Ascending aorta (tissue), 2 donors: ENCODE results near the gene SULT4A1. TPM values are rescaled to one million over a fixed set of nuclear protein-coding genes. Genes with fewer than 3 reads are reported as not detected.

Source experiments
- DNase-seq, 2 donors: peaks; one replicate each; pipeline ENCODE4 v3.0.0-alpha.2; 2019; ENCODE audit warnings: low spot score in 2 of 2
- H3K27ac ChIP-seq, 2 donors: fragments of 200-600 bp; sonication (generic); one replicate each; pipeline ENCODE4 v1.5.1; 2016 to 2017; ENCODE audit warnings: mild to moderate bottlenecking in 1 of 2
- H3K27me3 ChIP-seq: fragments of 200-600 bp; sonication (generic); one replicate; pipeline ENCODE4 v1.5.1; 2017
- H3K36me3 ChIP-seq, 2 donors: fragments of 200-600 bp; sonication (generic); one replicate each; pipeline ENCODE4 v1.5.1; 2016
- H3K4me1 ChIP-seq, 2 donors: fragments of 200-600 bp; sonication (generic); one replicate each; pipeline ENCODE4 v1.5.1; 2016 to 2017; ENCODE audit warnings: mild to moderate bottlenecking in 1 of 2
- H3K4me3 ChIP-seq, 2 donors: fragments of 200-600 bp; sonication (generic); one replicate each; pipeline ENCODE4 v1.5.1; 2016 to 2017; ENCODE audit warnings: mild to moderate bottlenecking in 1 of 2
- H3K9me3 ChIP-seq, 2 donors: fragments of 200-600 bp; sonication (generic); one replicate each; pipeline ENCODE4 v1.5.1; 2016
- CTCF ChIP-seq, 3 experiments: fragments of 200-600 bp in 2 of 3; fragments of 450-650 bp in 1 of 3; sonication (generic) in 2 of 3; IDR thresholded peaks; one replicate each; pipeline ENCODE4 v1.5.1; 2016 to 2019; ENCODE audit warnings: antibody characterized with exemption in 3 of 3, mild to moderate bottlenecking in 1 of 3, moderate library complexity in 1 of 3
- intact Hi-C: fragments of 100-400 bp; cut with DNase I; formaldehyde crosslinking; loops from one replicate; pipeline ENCODE4 v1.15.1; 2023
- total RNA-seq: library from RNA; depleted of rRNA; stranded (reverse); fragments of >200 nt; gene quantifications from one replicate; pipeline ENCODE4 v1.1.0, GENCODE V29; 2016

Gene SULT4A1
- total RNA-seq, 1 donor from 2014 or later: not detected

- intact Hi-C loops: no loop called here
- Histone ChIP-seq H3K4me3 (no peak overlapping the region), H3K36me3 (no peaks in the 10 kb centered on the region), H3K4me1 (no peaks in the 10 kb centered on the region), H3K27me3 (no peaks in the 10 kb centered on the region), H3K9me3 (no peaks in the 10 kb centered on the region), H3K27ac (no peak overlapping the region)
- no peak for DNase-seq
- no peak for TF ChIP-seq CTCF (IDR thresholded peaks at IDR 0.05)
Measured at GRCh38 chr22:43843783-43844530, 18.4 kb downstream of the SULT4A1 start.

GRCh38 chr22:43841742-43842141 lies 20.6 kb downstream of the SULT4A1 start:
- no peaks in the 10 kb centered on the region for H3K27me3 ChIP-seq
- no peak overlapping the region for H3K4me3 ChIP-seq
- TF ChIP-seq CTCF (IDR thresholded peaks at IDR 0.05): no peak
- H3K4me1 ChIP-seq: no peaks in the 10 kb centered on the region
- intact Hi-C loops: no loop called here
- no peak for DNase-seq
- no peak overlapping the region for H3K27ac ChIP-seq
- no peaks in the 10 kb centered on the region for H3K36me3 ChIP-seq
- H3K9me3 ChIP-seq: no peaks in the 10 kb centered on the region

DNA sequence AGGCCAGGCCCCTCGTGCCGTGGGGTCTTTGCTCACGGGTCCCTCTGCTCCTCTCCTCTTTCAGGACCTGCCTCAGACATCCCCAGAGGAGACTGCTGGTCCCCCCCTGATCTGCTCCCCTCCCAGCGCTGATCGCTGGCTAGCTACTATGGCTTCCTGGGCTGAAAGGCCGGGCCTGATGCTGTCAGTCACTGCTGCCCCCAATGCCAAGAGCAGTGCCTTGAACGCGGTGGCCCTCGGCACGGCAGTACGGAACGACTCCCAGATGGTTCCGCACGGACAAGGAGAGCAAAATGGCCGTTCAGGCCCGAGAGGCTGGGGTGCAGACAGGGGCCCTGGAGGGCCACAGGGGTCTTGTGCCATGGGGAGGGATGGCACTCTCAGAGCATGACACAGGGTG lies 21.5 kb downstream of the SULT4A1 start:
- Histone ChIP-seq H3K27me3 (no peaks in the 10 kb centered on the region), H3K36me3 (no peaks in the 10 kb centered on the region), H3K4me1 (no peaks in the 10 kb centered on the region), H3K27ac (no peak overlapping the region), H3K9me3 (no peaks in the 10 kb centered on the region), H3K4me3 (no peak overlapping the region)
- no peak for DNase-seq
- intact Hi-C loops: no loop called here
- no peak for TF ChIP-seq CTCF (IDR thresholded peaks at IDR 0.05)

GRCh38 chr22:43840431-43840830 lies 21.9 kb downstream of the SULT4A1 start:
- H3K9me3 ChIP-seq: no peaks in the 10 kb centered on the region
- DNase-seq: no peak
- H3K4me1 ChIP-seq: no peaks in the 10 kb centered on the region
- H3K27me3 ChIP-seq: no peaks in the 10 kb centered on the region
- TF ChIP-seq CTCF (IDR thresholded peaks at IDR 0.05): no peak
- no peaks in the 10 kb centered on the region for H3K36me3 ChIP-seq
- no peak overlapping the region for H3K27ac ChIP-seq
- H3K4me3 ChIP-seq: no peak overlapping the region
- intact Hi-C loops: no loop called here

GRCh38 chr22:43839781-43840180 lies 22.5 kb downstream of the SULT4A1 start:
- H3K9me3 ChIP-seq: no peaks in the 10 kb centered on the region
- no peak overlapping the region for H3K4me3 ChIP-seq
- intact Hi-C loops: no loop called here
- no peaks in the 10 kb centered on the region for H3K36me3 ChIP-seq
- TF ChIP-seq CTCF (IDR thresholded peaks at IDR 0.05): no peak
- H3K27me3 ChIP-seq: no peaks in the 10 kb centered on the region
- H3K27ac ChIP-seq: no peak overlapping the region
- no peaks in the 10 kb centered on the region for H3K4me1 ChIP-seq
- no peak for DNase-seq
